ENCODE data around the gene PRKCQ. TPM values are rescaled to one million over a fixed set of nuclear protein-coding genes. Genes with fewer than 3 reads are reported as not detected.

The PRKCQ gene
- total RNA-seq, 4 donors from 2014 or later = 1.4 to 2.8 TPM; not detected in 2

GRCh38 chr10:6564367-6564766, 15.7 kb downstream of the PRKCQ start:
- TF ChIP-seq POLR2A (IDR thresholded peaks at IDR 0.05) (no peak), CTCF (IDR thresholded peaks at IDR 0.05) (no peak)
- Histone ChIP-seq H3K27ac (no peak overlapping the region), H3K4me1 (no peaks in the 10 kb centered on the region), H3K9me3 (no peaks in the 10 kb centered on the region), H3K27me3 (no peaks in the 10 kb centered on the region), H3K36me3 (no peaks in the 10 kb centered on the region), H3K4me3 (no peak overlapping the region)
- intact Hi-C loops (cut with DNase I; ENCODE audit: low total_unique reads) = no loop called here
- DNase-seq = no peak

GRCh38 chr10:6563731-6564130, 16.3 kb downstream of the PRKCQ start:
- DNase-seq = no peak
- H3K27ac ChIP-seq = no peak overlapping the region
- no peaks in the 10 kb centered on the region for H3K9me3 ChIP-seq
- no peaks in the 10 kb centered on the region for H3K27me3 ChIP-seq
- H3K4me3 ChIP-seq = no peak overlapping the region
- TF ChIP-seq CTCF (IDR thresholded peaks at IDR 0.05) (no peak), POLR2A (IDR thresholded peaks at IDR 0.05) (no peak)
- intact Hi-C loops (cut with DNase I; ENCODE audit: low total_unique reads) = no loop called here
- H3K4me1 ChIP-seq = no peaks in the 10 kb centered on the region
- H3K36me3 ChIP-seq = no peaks in the 10 kb centered on the region

DNA sequence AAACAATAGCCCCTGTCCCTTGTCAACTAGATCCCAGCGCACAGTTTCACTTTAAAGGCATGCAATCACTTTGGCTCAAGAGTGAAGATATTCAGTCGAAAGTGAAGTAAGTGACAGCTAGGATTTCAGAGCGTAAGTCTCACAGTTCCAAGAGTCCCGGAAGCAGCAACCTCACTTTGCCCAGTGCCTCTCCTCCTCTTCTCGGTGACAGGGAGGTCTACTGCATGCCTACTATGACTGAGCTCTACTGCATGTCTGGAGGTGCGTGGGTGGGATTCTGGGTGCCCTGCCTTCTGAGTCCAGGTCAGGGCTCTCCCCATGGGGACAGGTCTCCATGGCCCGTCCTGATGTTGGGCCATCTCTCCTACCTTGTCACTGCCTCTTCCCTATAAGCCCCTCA, 17.0 kb downstream of the PRKCQ start:
- H3K4me1 ChIP-seq = no peaks in the 10 kb centered on the region
- no peak for DNase-seq

GRCh38 chr10:6562221-6562620, 17.9 kb downstream of the PRKCQ start:
- H3K36me3 ChIP-seq = no peaks in the 10 kb centered on the region
- intact Hi-C loops (cut with DNase I; ENCODE audit: low total_unique reads) = no loop called here
- no peaks in the 10 kb centered on the region for H3K9me3 ChIP-seq
- H3K27ac ChIP-seq = no peak overlapping the region
- no peaks in the 10 kb centered on the region for H3K27me3 ChIP-seq
- no peaks in the 10 kb centered on the region for H3K4me1 ChIP-seq
- TF ChIP-seq POLR2A (IDR thresholded peaks at IDR 0.05) = no peak
- no peak for TF ChIP-seq CTCF (IDR thresholded peaks at IDR 0.05)
- DNase-seq = no peak
- no peak overlapping the region for H3K4me3 ChIP-seq

More for the DNA sequence above, 17.0 kb downstream of the PRKCQ start:
- intact Hi-C loops (cut with DNase I; ENCODE audit: low total_unique reads) = no loop called here
- Histone ChIP-seq H3K27ac (no peak overlapping the region), H3K4me3 (no peak overlapping the region), H3K9me3 (no peaks in the 10 kb centered on the region), H3K36me3 (no peaks in the 10 kb centered on the region), H3K27me3 (no peaks in the 10 kb centered on the region)
- TF ChIP-seq CTCF (IDR thresholded peaks at IDR 0.05) (no peak), POLR2A (IDR thresholded peaks at IDR 0.05) (no peak)

- H3K4me3 ChIP-seq = no peak overlapping the region
- no peak for DNase-seq
- no peak overlapping the region for H3K27ac ChIP-seq
- H3K4me1 ChIP-seq = no peaks in the 10 kb centered on the region
- no peaks in the 10 kb centered on the region for H3K27me3 ChIP-seq
- TF ChIP-seq CTCF (IDR thresholded peaks at IDR 0.05) (no peak), POLR2A (IDR thresholded peaks at IDR 0.05) (no peak)
- no peaks in the 10 kb centered on the region for H3K9me3 ChIP-seq
- no peaks in the 10 kb centered on the region for H3K36me3 ChIP-seq
- intact Hi-C loops (cut with DNase I; ENCODE audit: low total_unique reads) = no loop called here
These were observed 18.5 kb downstream of the PRKCQ start for GRCh38 chr10:6561552-6561951.

Data from uterus (tissue), 4 donors.